H9 (cell line): ENCODE measurements around the gene IGF2BP2. TPM values are rescaled to one million over a fixed set of nuclear protein-coding genes. Genes with fewer than 3 reads are reported as not detected.

ENCODE experiments used
- DNase-seq: peaks from one replicate; pipeline ENCODE4 v3.0.0-alpha.2; 2017
- H2AFZ ChIP-seq: one replicate; pipeline ENCODE4 v1.6.1; 2013; ENCODE audit warnings: mild to moderate bottlenecking, low read length, control low read depth, moderate library complexity
- H2AK5ac ChIP-seq: 2 replicates; pipeline ENCODE4 v1.6.1; 2013; ENCODE audit warnings: low read length, control low read depth, mixed read lengths; ENCODE audit not compliant: insufficient read length
- H2BK120ac ChIP-seq: one replicate; pipeline ENCODE4 v1.6.1; 2013; ENCODE audit warnings: low read depth, mild to moderate bottlenecking, low read length, control low read depth, inconsistent platforms; ENCODE audit not compliant: poor library complexity, severe bottlenecking
- H2BK12ac ChIP-seq: 2 replicates; pipeline ENCODE4 v1.6.1; 2013; ENCODE audit warnings: low read length, control low read depth, mixed read lengths, low read depth; ENCODE audit not compliant: insufficient read length
- H2BK15ac ChIP-seq: 2 replicates; pipeline ENCODE4 v1.6.1; 2013; ENCODE audit warnings: low read depth, low read length, control low read depth
- H2BK20ac ChIP-seq: one replicate; pipeline ENCODE4 v1.6.1; 2013; ENCODE audit warnings: low read depth, mild to moderate bottlenecking, low read length, control low read depth, inconsistent platforms; ENCODE audit not compliant: poor library complexity, severe bottlenecking
- H2BK5ac ChIP-seq: 2 replicates; pipeline ENCODE4 v1.6.1; 2013; ENCODE audit warnings: low read length, control low read depth, mixed read lengths; ENCODE audit not compliant: insufficient read length
- H3K14ac ChIP-seq: 2 replicates; pipeline ENCODE4 v1.6.1; 2013; ENCODE audit warnings: low read length, control low read depth; ENCODE audit not compliant: insufficient read depth
- H3K18ac ChIP-seq: 2 replicates; pipeline ENCODE4 v1.6.1; 2013; ENCODE audit warnings: low read depth, mild to moderate bottlenecking, mixed read lengths, low read length, control low read depth; ENCODE audit not compliant: insufficient read length
- H3K23ac ChIP-seq: 2 replicates; pipeline ENCODE4 v1.6.1; 2013; ENCODE audit warnings: low read length, control low read depth, mixed read lengths, low read depth; ENCODE audit not compliant: insufficient read length
- H3K23me2 ChIP-seq: 2 replicates; pipeline ENCODE4 v1.6.1; 2013; ENCODE audit warnings: low read depth, mild to moderate bottlenecking, mixed read lengths, low read length, control low read depth; ENCODE audit not compliant: insufficient read length, poor library complexity, severe bottlenecking
- H3K27ac ChIP-seq: 2 replicates; pipeline ENCODE4 v1.5.1; 2013; ENCODE audit warnings: low read length, control low read depth, mixed read lengths, low read depth; ENCODE audit not compliant: insufficient read length
- H3K27me3 ChIP-seq: 2 replicates; pipeline ENCODE4 v1.6.1; 2013; ENCODE audit warnings: low read length, control low read depth, inconsistent platforms; ENCODE audit not compliant: insufficient read depth
- H3K4ac ChIP-seq: 2 replicates; pipeline ENCODE4 v1.6.1; 2013; ENCODE audit warnings: low read depth, mild to moderate bottlenecking, control low read depth, inconsistent platforms, low read length, moderate library complexity
- H3K4me1 ChIP-seq: 2 replicates; pipeline ENCODE4 v1.6.1; 2013; ENCODE audit warnings: low read length, control low read depth, inconsistent platforms; ENCODE audit not compliant: insufficient read depth
- H3K4me2 ChIP-seq: 2 replicates; pipeline ENCODE4 v1.6.1; 2013; ENCODE audit warnings: low read length, control low read depth, mixed read lengths; ENCODE audit not compliant: insufficient read length, insufficient read depth
- H3K56ac ChIP-seq: 2 replicates; pipeline ENCODE4 v1.6.1; 2013; ENCODE audit warnings: low read depth, mild to moderate bottlenecking, mixed read lengths, low read length, control low read depth; ENCODE audit not compliant: insufficient read length
- H3K79me1 ChIP-seq: 2 replicates; pipeline ENCODE4 v1.6.1; 2013; ENCODE audit warnings: low read depth, mild to moderate bottlenecking, moderate library complexity, low read length, control low read depth, inconsistent platforms; ENCODE audit not compliant: insufficient read depth, poor library complexity, severe bottlenecking
- H3K79me2 ChIP-seq: 2 replicates; pipeline ENCODE4 v1.6.1; 2013; ENCODE audit warnings: low read length, control low read depth, inconsistent platforms; ENCODE audit not compliant: insufficient read depth
- H3K9ac ChIP-seq: 2 replicates; pipeline ENCODE4 v1.6.1; 2013; ENCODE audit warnings: low read length, control low read depth, mixed read lengths; ENCODE audit not compliant: insufficient read length; ENCODE audit errors: extremely low read depth
- H3K9me3 ChIP-seq: one replicate; pipeline ENCODE4 v1.6.1; 2013; ENCODE audit warnings: low read depth, low read length, inconsistent platforms; ENCODE audit not compliant: control insufficient read depth
- H3T11ph ChIP-seq: one replicate; pipeline ENCODE4 v1.6.1; 2013; ENCODE audit warnings: mild to moderate bottlenecking, low read length, control low read depth, inconsistent platforms
- H4K20me1 ChIP-seq: one replicate; pipeline ENCODE4 v1.6.1; 2013; ENCODE audit not compliant: control insufficient read depth, insufficient read length, insufficient read depth
- H4K5ac ChIP-seq: 2 replicates; pipeline ENCODE4 v1.6.1; 2013; ENCODE audit warnings: low read depth, mild to moderate bottlenecking, mixed read lengths, low read length, control low read depth; ENCODE audit not compliant: insufficient read length
- H4K8ac ChIP-seq: replicated peaks from 2 replicates; pipeline ENCODE4 v1.6.1; 2013; ENCODE audit warnings: low read length, control low read depth, mixed read lengths, low read depth; ENCODE audit not compliant: insufficient read length
- H4K91ac ChIP-seq: 2 replicates; pipeline ENCODE4 v1.6.1; 2013; ENCODE audit warnings: low read depth, mild to moderate bottlenecking, moderate library complexity, mixed read lengths, low read length, control low read depth; ENCODE audit not compliant: insufficient read length
- H3K27ac Mint-ChIP-seq, 3 experiments: 2 replicates in 2 of 3; 3 replicates in 1 of 3; pipeline ENCODE4 v1.8.0; 2020 to 2021; ENCODE audit warnings: mixed read lengths in 3 of 3, mild to moderate bottlenecking in 1 of 3, moderate library complexity in 1 of 3
- H3K27me3 Mint-ChIP-seq: 2 replicates; pipeline ENCODE4 v1.8.0; 2021; ENCODE audit warnings: low read depth, mild to moderate bottlenecking, moderate library complexity, mixed read lengths
- H3K36me3 Mint-ChIP-seq, 3 experiments: 2 replicates in 2 of 3; 3 replicates in 1 of 3; pipeline ENCODE4 v1.8.0; 2020 to 2021; ENCODE audit warnings: low read depth in 3 of 3, mixed read lengths in 3 of 3; ENCODE audit not compliant: insufficient read depth in 1 of 3
- H3K4me1 Mint-ChIP-seq, 2 experiments: 2 replicates each; pipeline ENCODE4 v1.8.0; 2020; ENCODE audit warnings: mixed read lengths in 2 of 2
- H3K4me3 Mint-ChIP-seq, 2 experiments: 2 replicates in 1 of 2; 3 replicates in 1 of 2; pipeline ENCODE4 v1.8.0; 2020 to 2021; ENCODE audit warnings: mild to moderate bottlenecking in 2 of 2, mixed read lengths in 2 of 2, moderate library complexity in 1 of 2
- H3K9me3 Mint-ChIP-seq, 2 experiments: 2 replicates in 1 of 2; 3 replicates in 1 of 2; pipeline ENCODE4 v1.8.0; 2020; ENCODE audit warnings: mild to moderate bottlenecking in 2 of 2, mixed read lengths in 2 of 2, moderate library complexity in 1 of 2
- WGBS: extraction: QIAGEN DNeasy Blood & Tissue Kit; methylation state at CpG from one replicate; pipeline ENCODE4 v1.1.7; 2013; ENCODE audit warnings: missing lambda C conversion rate, low lambda C conversion rate, mixed read lengths; ENCODE audit not compliant: insufficient read length; ENCODE audit errors: extremely low coverage; 5-methylcytosine and 5-hydroxymethylcytosine counted together
- total RNA-seq: library from RNA; stranded (reverse); gene quantifications from 2 replicates; pipeline ENCODE4 v1.2.1, GENCODE V29; 2021
- TF ChIP-seq, protein P1 (sequence below): fragments of 200-600 bp; sonication (generic); conservative IDR thresholded peaks from 3 replicates; pipeline ENCODE4 v1.8.0; 2021; ENCODE audit warnings: antibody characterized with exemption, mild to moderate bottlenecking

Gene IGF2BP2
- total RNA-seq, 1 experiment from 2014 or later = 130 TPM

DNA sequence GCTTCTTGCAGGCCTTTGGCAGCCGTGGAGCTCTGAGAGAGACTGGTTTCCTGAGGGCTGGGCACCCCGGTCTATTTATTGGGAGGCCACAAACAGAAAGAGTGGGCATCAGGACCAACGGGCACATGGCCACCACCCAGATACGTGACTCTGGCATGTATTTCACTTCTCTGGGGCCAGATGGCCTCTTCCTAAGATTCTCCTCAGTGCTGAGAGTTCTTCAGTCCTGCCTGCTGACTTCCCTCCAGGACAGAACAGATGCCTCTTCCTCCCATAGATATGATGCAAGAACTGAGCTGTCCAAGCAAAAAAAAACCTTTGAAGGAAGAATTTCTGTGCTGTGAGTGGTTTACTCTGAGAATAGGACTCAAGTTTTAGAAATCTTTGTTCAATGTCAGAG lies 107.7 kb downstream of the IGF2BP2 start:
- no peak overlapping the region for H4K8ac ChIP-seq
- no peaks in the 10 kb centered on the region for H4K20me1 ChIP-seq
- H3K79me1 ChIP-seq = peaks cover 4% of the 10 kb centered on the region
- Mint-ChIP-seq H3K4me3 (no peak overlapping the region), H3K36me3 (peaks cover 0 to 3% (median 1%) of the 10 kb centered on the region in 3 experiments; a peak in 2 of 7 replicates), H3K27ac (peak overlapping the region in 2 of 3 experiments; percentile 34 to 65; a peak in 5 of 7 replicates), H3K4me1 (peaks cover 68 to 69% of the 10 kb centered on the region in 2 experiments), H3K9me3 (no peaks in the 10 kb centered on the region), H3K27me3 (no peaks in the 10 kb centered on the region)
- H3K4me2 ChIP-seq = no peak overlapping the region
- no peak overlapping the region for H3T11ph ChIP-seq
- no peak overlapping the region for H3K56ac ChIP-seq
- H3K18ac ChIP-seq = no peak overlapping the region
- TF ChIP-seq, protein P1, sequence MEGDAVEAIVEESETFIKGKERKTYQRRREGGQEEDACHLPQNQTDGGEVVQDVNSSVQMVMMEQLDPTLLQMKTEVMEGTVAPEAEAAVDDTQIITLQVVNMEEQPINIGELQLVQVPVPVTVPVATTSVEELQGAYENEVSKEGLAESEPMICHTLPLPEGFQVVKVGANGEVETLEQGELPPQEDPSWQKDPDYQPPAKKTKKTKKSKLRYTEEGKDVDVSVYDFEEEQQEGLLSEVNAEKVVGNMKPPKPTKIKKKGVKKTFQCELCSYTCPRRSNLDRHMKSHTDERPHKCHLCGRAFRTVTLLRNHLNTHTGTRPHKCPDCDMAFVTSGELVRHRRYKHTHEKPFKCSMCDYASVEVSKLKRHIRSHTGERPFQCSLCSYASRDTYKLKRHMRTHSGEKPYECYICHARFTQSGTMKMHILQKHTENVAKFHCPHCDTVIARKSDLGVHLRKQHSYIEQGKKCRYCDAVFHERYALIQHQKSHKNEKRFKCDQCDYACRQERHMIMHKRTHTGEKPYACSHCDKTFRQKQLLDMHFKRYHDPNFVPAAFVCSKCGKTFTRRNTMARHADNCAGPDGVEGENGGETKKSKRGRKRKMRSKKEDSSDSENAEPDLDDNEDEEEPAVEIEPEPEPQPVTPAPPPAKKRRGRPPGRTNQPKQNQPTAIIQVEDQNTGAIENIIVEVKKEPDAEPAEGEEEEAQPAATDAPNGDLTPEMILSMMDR = no peak
- peaks cover 22% of the 10 kb centered on the region; the same call in 1 of the 2 replicates for H3K79me2 ChIP-seq
- no peaks in the 10 kb centered on the region for H3K9me3 ChIP-seq
- H3K4ac ChIP-seq = no peak overlapping the region
- H3K14ac ChIP-seq = no peak overlapping the region
- DNase-seq = no peak
- no peak overlapping the region for H2BK5ac ChIP-seq
- H2BK120ac ChIP-seq = no peak overlapping the region
- H3K9ac ChIP-seq = no peak overlapping the region
- no peak overlapping the region for H4K91ac ChIP-seq
- no peak overlapping the region for H2AFZ ChIP-seq
- H2BK15ac ChIP-seq = no peak overlapping the region
- H2BK12ac ChIP-seq = no peak overlapping the region
- H3K27me3 ChIP-seq = no peaks in the 10 kb centered on the region
- peaks cover 28% of the 10 kb centered on the region for H3K4me1 ChIP-seq
- no peaks in the 10 kb centered on the region for H3K23me2 ChIP-seq
- no CpG with 5 or more reads among the region's 4 CpGs for WGBS
- no peak overlapping the region for H2BK20ac ChIP-seq
- no peak overlapping the region for H4K5ac ChIP-seq
- no peak overlapping the region for H3K27ac ChIP-seq
- no peak overlapping the region for H3K23ac ChIP-seq
- no peak overlapping the region for H2AK5ac ChIP-seq
